ENCODE data around the gene SLC30A1. TPM values are rescaled to one million over a fixed set of nuclear protein-coding genes. Genes with fewer than 3 reads are reported as not detected.

SLC30A1 gene
- total RNA-seq, 2 donors from 2014 or later: 18.5 to 28.0 TPM

DNA sequence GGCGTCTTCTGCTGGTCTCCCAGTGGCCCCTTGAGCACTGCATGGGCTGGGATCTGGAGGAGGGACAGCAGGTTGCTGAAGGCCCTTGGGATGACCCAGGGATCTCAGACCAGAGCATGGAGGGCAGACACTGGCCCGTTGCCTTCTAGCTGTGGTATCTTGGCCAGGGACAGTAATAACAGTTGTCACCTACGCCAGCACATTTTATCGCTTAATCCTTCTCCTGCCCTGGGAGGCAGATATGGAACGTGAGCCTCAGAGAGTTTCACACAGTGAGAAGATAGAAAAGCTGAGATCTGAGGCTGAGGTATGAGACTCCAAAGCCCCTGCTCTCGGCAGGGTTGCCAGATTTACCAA lies 46.9 kb downstream of the SLC30A1 start:
- no peaks in the 10 kb centered on the region for H3K27me3 ChIP-seq
- DNase-seq: no peak
- no peak overlapping the region for H3K4me3 ChIP-seq
- no peaks in the 10 kb centered on the region for H3K9me3 ChIP-seq
- intact Hi-C loops (cut with DNase I): no loop called here
- H3K36me3 ChIP-seq: no peaks in the 10 kb centered on the region
- H3K27ac ChIP-seq: no peak overlapping the region
- no peak overlapping the region for H3K9ac ChIP-seq (ENCODE audit: low read depth in 2 of 2, low read length in 2 of 2)
- H3K4me1 ChIP-seq: no peaks in the 10 kb centered on the region
- TF ChIP-seq, protein P1, sequence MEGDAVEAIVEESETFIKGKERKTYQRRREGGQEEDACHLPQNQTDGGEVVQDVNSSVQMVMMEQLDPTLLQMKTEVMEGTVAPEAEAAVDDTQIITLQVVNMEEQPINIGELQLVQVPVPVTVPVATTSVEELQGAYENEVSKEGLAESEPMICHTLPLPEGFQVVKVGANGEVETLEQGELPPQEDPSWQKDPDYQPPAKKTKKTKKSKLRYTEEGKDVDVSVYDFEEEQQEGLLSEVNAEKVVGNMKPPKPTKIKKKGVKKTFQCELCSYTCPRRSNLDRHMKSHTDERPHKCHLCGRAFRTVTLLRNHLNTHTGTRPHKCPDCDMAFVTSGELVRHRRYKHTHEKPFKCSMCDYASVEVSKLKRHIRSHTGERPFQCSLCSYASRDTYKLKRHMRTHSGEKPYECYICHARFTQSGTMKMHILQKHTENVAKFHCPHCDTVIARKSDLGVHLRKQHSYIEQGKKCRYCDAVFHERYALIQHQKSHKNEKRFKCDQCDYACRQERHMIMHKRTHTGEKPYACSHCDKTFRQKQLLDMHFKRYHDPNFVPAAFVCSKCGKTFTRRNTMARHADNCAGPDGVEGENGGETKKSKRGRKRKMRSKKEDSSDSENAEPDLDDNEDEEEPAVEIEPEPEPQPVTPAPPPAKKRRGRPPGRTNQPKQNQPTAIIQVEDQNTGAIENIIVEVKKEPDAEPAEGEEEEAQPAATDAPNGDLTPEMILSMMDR (IDR thresholded peaks at IDR 0.05): no peak

DNA sequence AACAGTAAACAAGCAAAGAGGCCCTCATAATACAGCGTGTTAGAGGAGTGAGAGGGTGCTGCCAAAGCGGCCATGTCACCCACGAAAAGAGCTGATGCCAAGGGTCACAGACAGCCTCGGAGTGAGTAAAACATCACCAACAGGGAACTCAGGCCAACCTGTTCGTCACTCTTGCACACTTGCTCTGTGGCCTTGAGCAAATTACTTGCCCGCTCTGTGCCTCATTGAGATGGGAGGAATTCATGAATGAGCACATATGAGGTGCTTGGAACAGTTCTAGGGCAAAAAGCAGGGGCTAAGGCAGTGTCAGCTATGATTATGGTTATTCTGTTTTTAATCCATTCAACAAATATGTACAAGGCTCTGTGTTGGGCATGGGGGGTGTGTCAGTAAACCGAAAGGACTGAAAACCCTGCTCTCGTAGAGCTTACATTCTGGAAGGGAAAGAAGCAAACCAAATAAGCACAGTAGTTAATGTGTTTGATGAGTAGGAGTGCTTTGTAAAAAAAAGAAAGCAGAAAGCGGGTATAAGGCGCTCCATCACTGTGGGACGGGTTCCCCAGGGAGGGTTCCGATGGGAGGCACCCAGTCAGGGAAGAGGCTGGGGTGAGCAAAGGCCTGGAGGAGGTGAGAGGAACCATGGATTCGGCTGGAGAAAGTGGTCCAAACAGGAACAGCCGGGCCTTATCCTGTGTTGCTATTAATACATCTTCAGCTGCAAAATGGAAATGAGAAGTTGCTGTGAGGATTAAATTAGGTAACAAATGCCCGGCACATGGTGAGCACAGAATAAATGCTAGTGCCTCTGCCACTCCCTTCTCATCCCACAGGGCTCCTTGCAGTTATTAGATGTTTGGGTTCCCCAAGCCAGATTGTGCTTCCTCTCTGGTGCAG lies 47.5 kb downstream of the SLC30A1 start:
- Histone ChIP-seq H3K36me3 (no peaks in the 10 kb centered on the region), H3K27me3 (no peaks in the 10 kb centered on the region), H3K27ac (no peak overlapping the region), H3K4me1 (no peaks in the 10 kb centered on the region), H3K9me3 (no peaks in the 10 kb centered on the region), H3K4me3 (no peak overlapping the region), H3K9ac (ENCODE audit: low read depth in 2 of 2, low read length in 2 of 2) (no peak overlapping the region)
- DNase-seq: no peak
- TF ChIP-seq, protein P1 (IDR thresholded peaks at IDR 0.05): no peak
- intact Hi-C loops (cut with DNase I): no loop called here

- Histone ChIP-seq H3K9ac (ENCODE audit: low read depth in 2 of 2, low read length in 2 of 2) (no peak overlapping the region), H3K27ac (no peak overlapping the region), H3K4me1 (no peaks in the 10 kb centered on the region), H3K4me3 (no peak overlapping the region), H3K27me3 (no peaks in the 10 kb centered on the region), H3K9me3 (no peaks in the 10 kb centered on the region), H3K36me3 (no peaks in the 10 kb centered on the region)
- TF ChIP-seq, protein P1 (IDR thresholded peaks at IDR 0.05): no peak
- no peak for DNase-seq
- intact Hi-C loops (cut with DNase I): no loop called here
Measured at GRCh38 chr1:211530102-211530501, 48.9 kb downstream of the SLC30A1 start.

- H3K27ac ChIP-seq: no peak overlapping the region
- no peaks in the 10 kb centered on the region for H3K4me1 ChIP-seq
- TF ChIP-seq, protein P1 (IDR thresholded peaks at IDR 0.05): no peak
- H3K4me3 ChIP-seq: no peak overlapping the region
- intact Hi-C loops (cut with DNase I): no loop called here
- H3K9me3 ChIP-seq: no peaks in the 10 kb centered on the region
- H3K36me3 ChIP-seq: no peaks in the 10 kb centered on the region
- DNase-seq: no peak
- H3K27me3 ChIP-seq: no peaks in the 10 kb centered on the region
- no peak overlapping the region for H3K9ac ChIP-seq (ENCODE audit: low read depth in 2 of 2, low read length in 2 of 2)
Measured at GRCh38 chr1:211529453-211529852, 49.5 kb downstream of the SLC30A1 start.

DNA sequence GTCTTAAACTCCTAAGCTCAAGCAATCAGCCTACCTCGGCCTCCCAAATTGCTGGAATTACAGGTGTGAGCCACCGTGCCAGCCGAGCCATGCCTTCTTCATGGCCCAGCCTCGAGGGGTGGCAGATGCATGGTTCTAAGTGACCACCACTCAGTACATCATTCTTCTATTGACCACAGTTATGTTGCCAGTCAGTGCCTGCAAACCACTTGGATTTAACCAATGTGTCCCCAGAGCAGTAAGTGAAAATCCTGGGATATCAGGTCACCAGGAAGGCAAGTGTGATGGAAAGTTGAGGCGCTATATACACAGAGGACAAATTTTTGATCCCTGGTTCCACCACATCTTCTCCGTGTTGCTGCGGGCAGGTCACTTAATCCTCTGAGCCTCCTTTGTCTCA lies 50.0 kb downstream of the SLC30A1 start:
- Histone ChIP-seq H3K9ac (ENCODE audit: low read depth in 2 of 2, low read length in 2 of 2) (no peak overlapping the region), H3K4me1 (no peaks in the 10 kb centered on the region), H3K27me3 (no peaks in the 10 kb centered on the region), H3K36me3 (no peaks in the 10 kb centered on the region), H3K27ac (no peak overlapping the region), H3K9me3 (no peaks in the 10 kb centered on the region), H3K4me3 (no peak overlapping the region)
- no peak for DNase-seq
- TF ChIP-seq, protein P1 (IDR thresholded peaks at IDR 0.05): no peak
- intact Hi-C loops (cut with DNase I): no loop called here

All from colonic mucosa (tissue), 4 donors.